OCI-LY1 (cell line): ENCODE results near the gene CNTN2.

Experiments
- EZH2 ChIP-seq: fragments of 200-600 bp; sonication (generic), shearing (Covaris generic); IDR thresholded peaks from 2 replicates; pipeline ENCODE4 v1.8.0; 2017; ENCODE audit warnings: borderline replicate concordance, mixed run types, mild to moderate bottlenecking, antibody characterized with exemption, low read length, moderate library complexity, mixed read lengths
- TF ChIP-seq, protein P1 (sequence below): fragments of 200-600 bp; sonication (generic), shearing (Covaris generic); IDR thresholded peaks from 2 replicates; pipeline ENCODE4 v1.5.1; 2017; ENCODE audit warnings: mild to moderate bottlenecking, antibody characterized with exemption, low read length, moderate library complexity, mixed read lengths

DNA sequence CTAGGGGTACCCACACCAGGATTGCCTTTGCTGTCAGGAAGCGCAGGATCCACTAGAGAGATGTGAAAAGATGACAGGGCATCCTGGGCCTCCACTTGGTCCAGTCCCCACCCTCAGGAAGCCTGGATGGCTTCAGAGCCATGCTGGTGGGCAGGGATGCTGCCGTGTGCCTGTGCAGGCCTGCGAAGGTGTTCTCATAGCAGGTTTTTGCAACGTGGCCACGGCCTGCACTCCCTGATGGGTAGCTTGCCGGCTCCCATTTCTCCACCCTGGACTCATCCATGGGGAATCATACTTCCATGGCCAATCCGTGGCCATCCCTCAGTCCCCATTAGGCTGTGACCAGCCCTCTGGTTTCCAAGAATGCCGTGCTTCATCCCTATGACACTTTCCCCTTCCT, 34.1 kb upstream of the CNTN2 start:
- TF ChIP-seq, protein P1, sequence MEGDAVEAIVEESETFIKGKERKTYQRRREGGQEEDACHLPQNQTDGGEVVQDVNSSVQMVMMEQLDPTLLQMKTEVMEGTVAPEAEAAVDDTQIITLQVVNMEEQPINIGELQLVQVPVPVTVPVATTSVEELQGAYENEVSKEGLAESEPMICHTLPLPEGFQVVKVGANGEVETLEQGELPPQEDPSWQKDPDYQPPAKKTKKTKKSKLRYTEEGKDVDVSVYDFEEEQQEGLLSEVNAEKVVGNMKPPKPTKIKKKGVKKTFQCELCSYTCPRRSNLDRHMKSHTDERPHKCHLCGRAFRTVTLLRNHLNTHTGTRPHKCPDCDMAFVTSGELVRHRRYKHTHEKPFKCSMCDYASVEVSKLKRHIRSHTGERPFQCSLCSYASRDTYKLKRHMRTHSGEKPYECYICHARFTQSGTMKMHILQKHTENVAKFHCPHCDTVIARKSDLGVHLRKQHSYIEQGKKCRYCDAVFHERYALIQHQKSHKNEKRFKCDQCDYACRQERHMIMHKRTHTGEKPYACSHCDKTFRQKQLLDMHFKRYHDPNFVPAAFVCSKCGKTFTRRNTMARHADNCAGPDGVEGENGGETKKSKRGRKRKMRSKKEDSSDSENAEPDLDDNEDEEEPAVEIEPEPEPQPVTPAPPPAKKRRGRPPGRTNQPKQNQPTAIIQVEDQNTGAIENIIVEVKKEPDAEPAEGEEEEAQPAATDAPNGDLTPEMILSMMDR, result no peak
- TF ChIP-seq EZH2, result no peak
